ENCODE measurements around the gene SAMMSON. TPM values are rescaled to one million over a fixed set of nuclear protein-coding genes. Genes with fewer than 3 reads are reported as not detected.

SAMMSON gene
- total RNA-seq, 2 experiments from 2014 or later = not detected

DNA sequence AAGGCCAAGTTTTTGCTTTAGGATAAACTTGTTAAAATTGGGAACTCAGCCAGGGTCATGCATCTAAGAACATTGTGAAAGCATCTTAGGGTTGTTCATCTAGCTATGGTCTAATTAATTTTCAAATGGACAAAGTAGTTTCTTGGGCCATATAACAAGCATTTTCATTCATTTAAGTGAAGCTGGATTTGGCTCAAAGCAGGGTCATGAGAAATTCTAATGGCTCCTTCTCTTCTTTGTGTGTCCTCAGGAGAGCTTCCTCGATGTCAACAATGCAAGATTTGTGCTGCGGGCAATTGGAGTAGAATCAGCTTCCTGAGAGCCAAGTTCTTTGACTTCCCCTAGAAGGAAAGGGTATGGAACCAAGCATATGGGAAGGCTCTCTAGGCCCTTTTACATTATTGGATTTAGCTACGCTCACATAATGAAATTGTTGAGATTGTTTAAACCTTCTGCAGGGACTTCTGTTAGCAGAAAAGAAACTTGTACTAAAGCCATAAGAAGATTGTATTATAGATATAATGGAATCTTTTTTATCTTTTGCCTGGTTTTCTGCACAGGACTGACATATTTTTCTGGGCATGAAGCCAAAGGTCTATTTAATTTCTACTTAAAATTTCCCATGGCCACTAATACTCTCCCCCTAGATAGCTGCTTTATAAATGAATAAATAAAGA lies 1.8 kb upstream of the SAMMSON start:
- TF ChIP-seq, protein P1, sequence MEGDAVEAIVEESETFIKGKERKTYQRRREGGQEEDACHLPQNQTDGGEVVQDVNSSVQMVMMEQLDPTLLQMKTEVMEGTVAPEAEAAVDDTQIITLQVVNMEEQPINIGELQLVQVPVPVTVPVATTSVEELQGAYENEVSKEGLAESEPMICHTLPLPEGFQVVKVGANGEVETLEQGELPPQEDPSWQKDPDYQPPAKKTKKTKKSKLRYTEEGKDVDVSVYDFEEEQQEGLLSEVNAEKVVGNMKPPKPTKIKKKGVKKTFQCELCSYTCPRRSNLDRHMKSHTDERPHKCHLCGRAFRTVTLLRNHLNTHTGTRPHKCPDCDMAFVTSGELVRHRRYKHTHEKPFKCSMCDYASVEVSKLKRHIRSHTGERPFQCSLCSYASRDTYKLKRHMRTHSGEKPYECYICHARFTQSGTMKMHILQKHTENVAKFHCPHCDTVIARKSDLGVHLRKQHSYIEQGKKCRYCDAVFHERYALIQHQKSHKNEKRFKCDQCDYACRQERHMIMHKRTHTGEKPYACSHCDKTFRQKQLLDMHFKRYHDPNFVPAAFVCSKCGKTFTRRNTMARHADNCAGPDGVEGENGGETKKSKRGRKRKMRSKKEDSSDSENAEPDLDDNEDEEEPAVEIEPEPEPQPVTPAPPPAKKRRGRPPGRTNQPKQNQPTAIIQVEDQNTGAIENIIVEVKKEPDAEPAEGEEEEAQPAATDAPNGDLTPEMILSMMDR (IDR thresholded peaks at IDR 0.05) = no peak
- Mint-ChIP-seq H3K27me3 (peaks cover 2% of the 10 kb centered on the region), H3K36me3 (ENCODE audit: low read depth) (no peaks in the 10 kb centered on the region), H3K9me3 (no peaks in the 10 kb centered on the region), H3K4me3 (no peak overlapping the region), H3K27ac (no peak overlapping the region), H3K4me1 (ENCODE audit: low read depth) (no peaks in the 10 kb centered on the region)
- ATAC-seq (no peak), DNase-seq (no peak)
- ChIA-PET POLR2A (no interaction called here), CTCF (no interaction called here)
- intact Hi-C loops (cut with micrococcal nuclease) = no loop called here

DNA sequence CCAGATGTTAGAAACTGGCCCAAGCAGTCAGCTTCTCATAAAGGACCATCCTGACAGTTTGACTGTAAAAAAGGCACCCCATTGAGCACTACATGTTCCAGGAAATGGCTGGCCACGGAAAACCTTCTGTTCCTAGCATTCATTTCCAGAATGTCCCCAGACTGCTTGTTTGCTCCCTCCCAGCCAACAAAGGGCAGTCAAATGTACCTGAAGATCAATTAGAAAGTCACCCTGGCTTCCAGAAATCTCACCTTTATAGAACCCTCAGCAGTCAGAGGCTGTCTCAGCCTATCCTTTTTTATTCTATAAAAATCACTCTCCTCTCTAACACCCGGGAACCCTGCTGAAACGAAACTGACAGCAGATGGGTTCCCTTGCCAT lies 784 bp upstream of the SAMMSON start:
- intact Hi-C loops (cut with micrococcal nuclease) = no loop called here
- H3K4me3 Mint-ChIP-seq = no peak overlapping the region
- POLR2A ChIA-PET = no interaction called here

DNA sequence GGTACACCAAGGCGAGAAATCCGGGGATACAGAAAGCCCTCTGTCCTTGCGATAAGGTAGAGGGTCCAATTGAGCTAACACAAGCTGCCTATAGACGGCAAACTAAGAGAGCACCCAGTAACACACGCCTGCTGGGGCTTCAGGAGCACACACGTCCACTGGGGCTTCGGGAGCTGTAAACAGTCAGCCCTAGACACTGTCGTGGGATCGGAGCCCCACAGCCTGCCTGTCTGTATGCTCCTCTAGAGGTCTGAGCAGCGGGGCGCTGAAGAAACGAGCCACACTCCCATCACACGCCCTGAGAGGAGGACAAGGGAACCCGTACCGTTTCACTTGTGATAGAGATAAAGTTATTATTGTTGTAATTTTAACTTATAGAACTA lies 486 bp downstream of the SAMMSON start:
- intact Hi-C loops (cut with micrococcal nuclease) = no loop called here
- CTCF ChIA-PET = no interaction called here
- Mint-ChIP-seq H3K27me3 (peaks cover 2% of the 10 kb centered on the region), H3K4me1 (ENCODE audit: low read depth) (no peaks in the 10 kb centered on the region), H3K4me3 (no peak overlapping the region), H3K36me3 (ENCODE audit: low read depth) (no peaks in the 10 kb centered on the region), H3K9me3 (no peaks in the 10 kb centered on the region), H3K27ac (no peak overlapping the region)
- ATAC-seq (no peak), DNase-seq (no peak)
- TF ChIP-seq, protein P1 (IDR thresholded peaks at IDR 0.05) = no peak
- POLR2A ChIA-PET = no interaction called here

More for the DNA sequence above, 784 bp upstream of the SAMMSON start:
- no peaks in the 10 kb centered on the region for H3K9me3 Mint-ChIP-seq
- DNase-seq = no peak
- H3K36me3 Mint-ChIP-seq (ENCODE audit: low read depth) = no peaks in the 10 kb centered on the region
- H3K27me3 Mint-ChIP-seq = peaks cover 2% of the 10 kb centered on the region
- TF ChIP-seq, protein P1 (IDR thresholded peaks at IDR 0.05) = no peak
- ATAC-seq = no peak
- H3K27ac Mint-ChIP-seq = no peak overlapping the region
- CTCF ChIA-PET = no interaction called here
- H3K4me1 Mint-ChIP-seq (ENCODE audit: low read depth) = no peaks in the 10 kb centered on the region

DNA sequence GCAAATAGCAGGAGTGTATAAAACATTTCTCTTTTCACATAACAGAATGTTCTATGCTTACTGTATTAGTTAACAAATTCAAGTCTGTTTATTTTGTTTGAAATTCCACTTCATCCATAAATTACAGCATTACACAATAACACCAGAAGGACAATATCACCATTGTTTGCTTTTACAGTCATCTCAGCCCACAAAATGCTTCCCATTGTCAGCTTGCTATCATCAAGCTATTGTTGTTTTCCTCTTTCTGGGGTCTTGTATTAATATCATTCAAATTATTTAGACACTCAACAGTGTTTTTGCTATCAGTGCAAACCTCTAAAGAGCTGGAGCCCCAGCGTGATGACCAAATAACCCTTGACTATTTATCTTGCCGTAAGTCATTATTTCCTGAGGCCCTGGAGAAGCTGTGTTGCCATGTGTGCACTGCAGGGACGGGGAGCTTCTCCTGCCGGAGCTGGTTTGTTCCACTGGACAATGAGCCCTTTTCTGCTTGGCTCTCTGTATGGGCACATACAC lies 1.1 kb downstream of the SAMMSON start:
- POLR2A ChIA-PET = no interaction called here
- CTCF ChIA-PET = interaction anchor here (0.6 kb wide), 1 partner anchor 23 kb away, joined by 3 read pairs; no protein-coding TSS in a partner anchor
- TF ChIP-seq, protein P1 (IDR thresholded peaks at IDR 0.05) = no peak
- H3K36me3 Mint-ChIP-seq (ENCODE audit: low read depth) = no peaks in the 10 kb centered on the region
- H3K27me3 Mint-ChIP-seq = peaks cover 2% of the 10 kb centered on the region
- ATAC-seq (no peak), DNase-seq (no peak)
- no peak overlapping the region for H3K4me3 Mint-ChIP-seq
- no peaks in the 10 kb centered on the region for H3K4me1 Mint-ChIP-seq (ENCODE audit: low read depth)
- no peaks in the 10 kb centered on the region for H3K9me3 Mint-ChIP-seq
- H3K27ac Mint-ChIP-seq = no peak overlapping the region
- intact Hi-C loops (cut with micrococcal nuclease) = no loop called here

DNA sequence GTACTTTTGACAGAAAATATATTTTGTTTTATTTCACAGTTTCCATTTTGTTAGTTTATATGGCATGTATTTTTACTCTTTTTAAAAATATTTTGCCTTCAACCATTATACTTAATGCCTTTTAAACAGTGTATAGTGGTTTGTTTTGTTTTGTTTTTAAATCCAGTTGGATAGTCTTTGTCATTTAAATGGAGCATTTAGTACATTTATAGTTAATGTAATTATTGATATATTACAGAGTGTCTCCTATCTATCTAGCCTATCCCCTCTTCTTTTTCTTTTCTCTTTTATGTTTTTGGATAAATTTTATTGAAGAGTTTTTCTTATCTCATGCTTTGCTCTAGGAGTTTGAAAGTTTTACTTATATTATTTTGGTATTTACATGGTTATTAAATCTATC lies 3.6 kb downstream of the SAMMSON start:
- peaks cover 2% of the 10 kb centered on the region for H3K9me3 Mint-ChIP-seq
- H3K4me3 Mint-ChIP-seq = no peak overlapping the region
- CTCF ChIA-PET = no interaction called here
- DNase-seq (no peak), ATAC-seq (no peak)
- intact Hi-C loops (cut with micrococcal nuclease) = no loop called here
- POLR2A ChIA-PET = no interaction called here
- H3K27me3 Mint-ChIP-seq = peaks cover 2% of the 10 kb centered on the region
- no peak overlapping the region for H3K27ac Mint-ChIP-seq
- H3K36me3 Mint-ChIP-seq (ENCODE audit: low read depth) = no peaks in the 10 kb centered on the region
- TF ChIP-seq, protein P1 (IDR thresholded peaks at IDR 0.05) = no peak
- H3K4me1 Mint-ChIP-seq (ENCODE audit: low read depth) = no peaks in the 10 kb centered on the region

Measured in activated CD8-positive, alpha-beta T cell treated with anti-CD3 and anti-CD28 coated beads for 36 hours (primary cell).